OCI-LY1 (cell line): ENCODE data around the gene TRPC1.

Source experiments
- H2AFZ ChIP-seq: fragments of 200-600 bp; sonication (generic), shearing (Covaris generic); 2 replicates; pipeline ENCODE4 v1.6.0; 2014; ENCODE audit warnings: antibody characterized with exemption, mild to moderate bottlenecking, low read length
- H3F3A ChIP-seq: fragments of 200-600 bp; sonication (generic), shearing (Covaris generic); 2 replicates; pipeline ENCODE4 v1.6.0; 2014; ENCODE audit warnings: mild to moderate bottlenecking, antibody characterized with exemption, low read length, moderate library complexity; ENCODE audit not compliant: insufficient read depth
- H3K27ac ChIP-seq: fragments of 200-600 bp; sonication (generic); 2 replicates; pipeline ENCODE4 v1.5.1; 2014; ENCODE audit warnings: low read length, mixed run types, mild to moderate bottlenecking, low read depth; ENCODE audit not compliant: poor library complexity, severe bottlenecking
- H3K27me3 ChIP-seq: fragments of 200-600 bp; sonication (generic); 2 replicates; pipeline ENCODE4 v1.6.0; 2014; ENCODE audit warnings: antibody characterized with exemption, mild to moderate bottlenecking, low read length, moderate library complexity; ENCODE audit not compliant: insufficient read depth
- H3K36me3 ChIP-seq: fragments of 200-600 bp; sonication (generic); 2 replicates; pipeline ENCODE4 v1.6.1; 2014; ENCODE audit warnings: mild to moderate bottlenecking, antibody characterized with exemption, low read length, moderate library complexity, mixed read lengths; ENCODE audit not compliant: insufficient read depth
- H3K4me1 ChIP-seq: fragments of 200-600 bp; sonication (generic); 2 replicates; pipeline ENCODE4 v1.5.1; 2014; ENCODE audit warnings: mild to moderate bottlenecking, low read length, moderate library complexity; ENCODE audit not compliant: insufficient read depth, severe bottlenecking
- H3K4me2 ChIP-seq: fragments of 200-600 bp; sonication (generic), shearing (Covaris generic); 2 replicates; pipeline ENCODE4 v1.6.1; 2014; ENCODE audit warnings: low read length
- H3K4me3 ChIP-seq: fragments of 200-600 bp; sonication (generic); 2 replicates; pipeline ENCODE4 v1.5.1; 2014; ENCODE audit warnings: low read length, low read depth, mild to moderate bottlenecking, mixed read lengths; ENCODE audit not compliant: poor library complexity, severe bottlenecking
- H3K79me2 ChIP-seq: fragments of 200-600 bp; shearing (Covaris generic); 2 replicates; pipeline ENCODE4 v1.6.1; 2016; ENCODE audit warnings: mixed run types, low read length, mixed read lengths; ENCODE audit not compliant: insufficient read depth
- H3K9ac ChIP-seq: fragments of 200-600 bp; sonication (generic), shearing (Covaris generic); 2 replicates; pipeline ENCODE4 v1.6.1; 2014; ENCODE audit warnings: mild to moderate bottlenecking, low read length, mixed read lengths
- H3K9me2 ChIP-seq: fragments of 200-600 bp; sonication (generic), shearing (Covaris generic); 2 replicates; pipeline ENCODE4 v1.6.1; 2014; ENCODE audit warnings: low read depth, mild to moderate bottlenecking, low read length, mixed read lengths
- H3K9me3 ChIP-seq: fragments of 200-600 bp; shearing (Covaris generic); 2 replicates; pipeline ENCODE4 v1.6.1; 2014; ENCODE audit warnings: low read length, mixed read lengths
- H4K20me1 ChIP-seq: fragments of 200-600 bp; sonication (generic), shearing (Covaris generic); 2 replicates; pipeline ENCODE4 v1.6.0; 2016; ENCODE audit warnings: mild to moderate bottlenecking, low read length; ENCODE audit not compliant: insufficient read depth
- EZH2 ChIP-seq: fragments of 200-600 bp; sonication (generic), shearing (Covaris generic); IDR thresholded peaks from 2 replicates; pipeline ENCODE4 v1.8.0; 2017; ENCODE audit warnings: borderline replicate concordance, mixed run types, mild to moderate bottlenecking, antibody characterized with exemption, low read length, moderate library complexity, mixed read lengths
- TF ChIP-seq, protein P1 (sequence below): fragments of 200-600 bp; sonication (generic), shearing (Covaris generic); IDR thresholded peaks from 2 replicates; pipeline ENCODE4 v1.5.1; 2017; ENCODE audit warnings: mild to moderate bottlenecking, antibody characterized with exemption, low read length, moderate library complexity, mixed read lengths

TRPC1 gene

DNA sequence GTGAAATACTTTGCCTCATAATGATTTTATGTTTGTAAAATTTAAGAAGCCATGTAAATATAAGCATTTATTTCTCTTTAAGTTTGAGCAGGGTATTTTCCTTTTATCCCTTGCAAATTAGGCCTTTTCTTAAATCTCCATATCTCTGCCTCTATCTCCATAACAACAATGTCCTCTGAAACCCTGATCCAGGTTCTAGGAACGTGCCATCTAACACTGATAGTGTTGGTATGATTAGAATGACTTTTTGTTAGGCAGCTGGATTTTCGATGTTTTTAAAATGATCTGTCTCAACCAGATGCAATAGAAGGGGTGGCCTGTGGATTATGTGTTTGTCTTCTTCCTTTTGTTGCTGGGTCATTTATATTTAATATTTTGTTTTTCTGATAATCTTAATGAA, 77.9 kb downstream of the TRPC1 start:
- no peak overlapping the region for H3K9ac ChIP-seq
- no peak overlapping the region for H3K4me3 ChIP-seq
- H3F3A ChIP-seq = no peaks in the 10 kb centered on the region
- H3K4me2 ChIP-seq = no peak overlapping the region
- H3K27ac ChIP-seq = no peak overlapping the region
- TF ChIP-seq, protein P1, sequence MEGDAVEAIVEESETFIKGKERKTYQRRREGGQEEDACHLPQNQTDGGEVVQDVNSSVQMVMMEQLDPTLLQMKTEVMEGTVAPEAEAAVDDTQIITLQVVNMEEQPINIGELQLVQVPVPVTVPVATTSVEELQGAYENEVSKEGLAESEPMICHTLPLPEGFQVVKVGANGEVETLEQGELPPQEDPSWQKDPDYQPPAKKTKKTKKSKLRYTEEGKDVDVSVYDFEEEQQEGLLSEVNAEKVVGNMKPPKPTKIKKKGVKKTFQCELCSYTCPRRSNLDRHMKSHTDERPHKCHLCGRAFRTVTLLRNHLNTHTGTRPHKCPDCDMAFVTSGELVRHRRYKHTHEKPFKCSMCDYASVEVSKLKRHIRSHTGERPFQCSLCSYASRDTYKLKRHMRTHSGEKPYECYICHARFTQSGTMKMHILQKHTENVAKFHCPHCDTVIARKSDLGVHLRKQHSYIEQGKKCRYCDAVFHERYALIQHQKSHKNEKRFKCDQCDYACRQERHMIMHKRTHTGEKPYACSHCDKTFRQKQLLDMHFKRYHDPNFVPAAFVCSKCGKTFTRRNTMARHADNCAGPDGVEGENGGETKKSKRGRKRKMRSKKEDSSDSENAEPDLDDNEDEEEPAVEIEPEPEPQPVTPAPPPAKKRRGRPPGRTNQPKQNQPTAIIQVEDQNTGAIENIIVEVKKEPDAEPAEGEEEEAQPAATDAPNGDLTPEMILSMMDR = no peak
- no peak for TF ChIP-seq EZH2
- no peak overlapping the region for H2AFZ ChIP-seq
- no peaks in the 10 kb centered on the region for H3K9me2 ChIP-seq
- H4K20me1 ChIP-seq = no peaks in the 10 kb centered on the region
- H3K79me2 ChIP-seq = no peaks in the 10 kb centered on the region
- H3K27me3 ChIP-seq = no peaks in the 10 kb centered on the region
- no peaks in the 10 kb centered on the region for H3K9me3 ChIP-seq
- H3K4me1 ChIP-seq = no peaks in the 10 kb centered on the region
- H3K36me3 ChIP-seq = no peaks in the 10 kb centered on the region

DNA sequence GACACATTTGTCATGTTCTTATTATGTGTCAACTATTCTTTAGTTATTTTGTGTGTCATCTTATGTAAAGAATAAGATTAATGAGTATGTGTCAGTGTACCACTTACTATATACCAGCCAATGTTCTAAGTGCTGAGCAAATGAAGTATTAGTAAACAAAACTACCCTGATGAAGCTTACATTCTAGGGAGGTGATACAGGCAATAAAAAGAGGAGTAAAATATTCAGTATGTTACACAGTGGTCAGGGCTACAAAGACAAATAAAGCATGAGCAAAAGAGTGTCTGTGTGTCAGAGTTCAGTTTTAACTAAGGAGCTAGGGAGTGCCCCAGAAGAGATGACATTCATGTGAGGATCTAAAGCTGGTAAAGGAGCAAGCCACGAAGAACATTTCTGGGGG, 79.1 kb downstream of the TRPC1 start:
- no peak overlapping the region for H3K27ac ChIP-seq
- H3K4me2 ChIP-seq = no peak overlapping the region
- H3K9ac ChIP-seq = no peak overlapping the region
- no peak overlapping the region for H3K4me3 ChIP-seq
- no peak for TF ChIP-seq EZH2
- TF ChIP-seq, protein P1 = no peak
- no peaks in the 10 kb centered on the region for H3K4me1 ChIP-seq
- H3K9me3 ChIP-seq = no peaks in the 10 kb centered on the region
- H3F3A ChIP-seq = no peaks in the 10 kb centered on the region
- peaks cover 7% of the 10 kb centered on the region; the same call in 1 of the 2 replicates for H3K9me2 ChIP-seq
- no peak overlapping the region for H2AFZ ChIP-seq
- no peaks in the 10 kb centered on the region for H3K27me3 ChIP-seq
- H3K79me2 ChIP-seq = no peaks in the 10 kb centered on the region
- H3K36me3 ChIP-seq = no peaks in the 10 kb centered on the region
- no peaks in the 10 kb centered on the region for H4K20me1 ChIP-seq

DNA sequence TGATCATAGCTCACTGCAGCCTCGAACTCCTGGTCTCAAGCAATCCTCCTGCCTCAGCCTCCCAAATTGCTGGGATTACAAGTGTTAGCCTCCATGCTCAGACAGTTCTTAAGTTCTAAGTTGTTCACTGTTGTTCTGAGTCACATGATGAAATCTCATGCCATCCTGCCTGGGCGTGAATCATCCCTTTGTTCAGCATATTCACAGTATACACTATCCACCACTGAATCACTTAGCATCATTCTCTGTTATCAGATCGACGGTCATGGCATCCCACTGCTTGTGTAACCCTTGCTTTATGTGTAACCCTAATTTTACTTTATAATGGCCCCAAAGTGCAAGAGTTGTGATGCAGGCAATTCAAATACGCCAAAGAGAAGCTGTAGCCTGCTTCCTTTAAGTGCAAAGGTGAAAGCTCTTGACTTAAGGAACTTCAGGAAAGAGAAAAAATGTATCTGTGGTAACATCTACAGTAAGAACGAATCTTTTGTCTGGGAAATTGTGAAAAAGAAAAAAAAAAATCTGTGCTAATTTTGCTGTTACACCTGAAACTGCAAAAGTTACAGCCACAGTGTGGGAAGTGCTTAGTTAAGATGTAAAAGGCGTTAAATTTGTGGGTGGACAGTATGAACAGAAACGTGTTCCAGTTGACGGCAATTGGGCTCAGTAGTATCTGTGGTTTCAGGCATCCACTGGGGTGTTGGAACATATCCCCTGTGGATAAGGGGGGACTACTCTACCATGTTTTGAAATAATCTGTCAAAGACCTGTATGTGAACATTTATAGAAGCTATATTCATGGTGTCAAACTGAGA, 84.5 kb downstream of the TRPC1 start:
- Histone ChIP-seq H3K9me3 (no peaks in the 10 kb centered on the region), H3K4me1 (no peaks in the 10 kb centered on the region), H3K79me2 (no peaks in the 10 kb centered on the region), H3K27me3 (no peaks in the 10 kb centered on the region), H3K36me3 (no peaks in the 10 kb centered on the region), H3K4me2 (no peak overlapping the region), H3K4me3 (no peak overlapping the region), H3F3A (no peaks in the 10 kb centered on the region), H3K9me2 (peaks cover 7% of the 10 kb centered on the region; the same call in 1 of the 2 replicates), H2AFZ (no peak overlapping the region), H3K27ac (no peak overlapping the region), H4K20me1 (no peaks in the 10 kb centered on the region), H3K9ac (no peak overlapping the region)
- TF ChIP-seq EZH2 = no peak
- TF ChIP-seq, protein P1 = no peak
